Panc1 (cell line): ENCODE measurements around the gene ASIC3.

Experiments used
- CTCF ChIP-seq: fragments of 450-650 bp; IDR thresholded peaks from 2 replicates; pipeline ENCODE4 v1.5.1; 2017; ENCODE audit warnings: mild to moderate bottlenecking
- POLR2AphosphoS5 ChIP-seq: IDR thresholded peaks from 2 replicates; pipeline ENCODE4 v1.6.1; 2012; ENCODE audit warnings: mild to moderate bottlenecking, low read depth, low read length, moderate library complexity
- REST ChIP-seq, 2 experiments: IDR thresholded peaks; 2 replicates each; pipeline ENCODE4 v1.6.1; 2011 to 2012; ENCODE audit warnings: low read depth in 2 of 2, control low read depth in 1 of 2, low read length in 1 of 2, mild to moderate bottlenecking in 1 of 2, moderate library complexity in 1 of 2; ENCODE audit not compliant: insufficient read depth in 1 of 2
- SIN3A ChIP-seq: IDR thresholded peaks from 2 replicates; pipeline ENCODE4 v1.6.1; 2012; ENCODE audit warnings: low read depth, mild to moderate bottlenecking, low read length, moderate library complexity, borderline replicate concordance; ENCODE audit not compliant: insufficient read depth

GRCh38 chr7:151038951-151039849, 9.1 kb upstream of the ASIC3 start:
- TF ChIP-seq CTCF: no peak
- no peak; the same call in 1 of the 2 replicates for TF ChIP-seq POLR2AphosphoS5
- no peak for TF ChIP-seq REST (IDR thresholded peaks at IDR 0.05; ENCODE audit: insufficient read depth in 1 of 2, low read depth in 2 of 2, low read length in 1 of 2)
- no peak for TF ChIP-seq SIN3A
